Liver (tissue), 3 donors: ENCODE measurements around the gene TMEM164.

ENCODE experiments used
- ATF3 ChIP-seq: IDR thresholded peaks from 2 replicates; pipeline ENCODE4 v1.6.1; 2016; ENCODE audit warnings: antibody characterized with exemption
- CTCF ChIP-seq: fragments of 150-350 bp; IDR thresholded peaks from 2 replicates; pipeline ENCODE4 v1.5.1; 2017; ENCODE audit warnings: improper control_type of control experiment, low read depth, low read length; ENCODE audit not compliant: missing input control
- GABPA ChIP-seq, 2 donors: IDR thresholded peaks in 1 of 2; conservative IDR thresholded peaks in 1 of 2; 2 replicates each; pipeline ENCODE4 v1.6.1; 2016; ENCODE audit warnings: antibody characterized with exemption in 2 of 2, mild to moderate bottlenecking in 1 of 2, moderate library complexity in 1 of 2
- HNF4G ChIP-seq: IDR thresholded peaks from 2 replicates; pipeline ENCODE4 v1.6.1; 2016; ENCODE audit warnings: antibody characterized with exemption
- JUND ChIP-seq, 2 donors: IDR thresholded peaks; 2 replicates each; pipeline ENCODE4 v1.6.1; 2016; ENCODE audit warnings: antibody characterized with exemption in 2 of 2
- MAX ChIP-seq: IDR thresholded peaks from 2 replicates; pipeline ENCODE4 v1.6.1; 2016; ENCODE audit warnings: antibody characterized with exemption
- RAD21 ChIP-seq, 2 donors: IDR thresholded peaks; 2 replicates each; pipeline ENCODE4 v1.6.1; 2016; ENCODE audit warnings: antibody characterized with exemption in 2 of 2, mild to moderate bottlenecking in 2 of 2
- REST ChIP-seq: IDR thresholded peaks from 2 replicates; pipeline ENCODE4 v1.6.1; 2016; ENCODE audit warnings: antibody characterized with exemption, mild to moderate bottlenecking
- RXRA ChIP-seq, 2 donors: IDR thresholded peaks; 2 replicates each; pipeline ENCODE4 v1.6.1; 2017 to 2018; ENCODE audit warnings: antibody characterized with exemption in 2 of 2, mild to moderate bottlenecking in 1 of 2
- TAF1 ChIP-seq: conservative IDR thresholded peaks from 2 replicates; pipeline ENCODE4 v1.6.1; 2016; ENCODE audit warnings: antibody characterized with exemption, mild to moderate bottlenecking
- YY1 ChIP-seq: IDR thresholded peaks from 2 replicates; pipeline ENCODE4 v1.6.1; 2016; ENCODE audit warnings: antibody characterized with exemption, mild to moderate bottlenecking
- donor health status: healthy.
- donor health status: healthy.

GRCh38 chrX:110162867-110163266, 160.0 kb downstream of the TMEM164 start:
- no peak for TF ChIP-seq CTCF
- TF ChIP-seq TAF1 = no peak
- TF ChIP-seq RAD21 (IDR thresholded peaks at IDR 0.05) = no peak
- no peak for TF ChIP-seq GABPA (IDR thresholded peaks at IDR 0.05 in 1 of 2, conservative IDR thresholded peaks at IDR 0.05 in 1 of 2)
- no peak for TF ChIP-seq RXRA (IDR thresholded peaks at IDR 0.05)
- no peak for TF ChIP-seq YY1
- TF ChIP-seq HNF4G = no peak
- no peak for TF ChIP-seq JUND (IDR thresholded peaks at IDR 0.05)
- no peak for TF ChIP-seq MAX
- TF ChIP-seq ATF3 = no peak
- TF ChIP-seq REST = no peak
